Inflammatory macrophage (primary cell): ENCODE measurements around the gene XYLB.

ENCODE experiments used
- DNase-seq, 2 donors: peaks; one replicate each; pipeline ENCODE4 v3.0.0-alpha.2; 2020 to 2022

The XYLB gene

DNA sequence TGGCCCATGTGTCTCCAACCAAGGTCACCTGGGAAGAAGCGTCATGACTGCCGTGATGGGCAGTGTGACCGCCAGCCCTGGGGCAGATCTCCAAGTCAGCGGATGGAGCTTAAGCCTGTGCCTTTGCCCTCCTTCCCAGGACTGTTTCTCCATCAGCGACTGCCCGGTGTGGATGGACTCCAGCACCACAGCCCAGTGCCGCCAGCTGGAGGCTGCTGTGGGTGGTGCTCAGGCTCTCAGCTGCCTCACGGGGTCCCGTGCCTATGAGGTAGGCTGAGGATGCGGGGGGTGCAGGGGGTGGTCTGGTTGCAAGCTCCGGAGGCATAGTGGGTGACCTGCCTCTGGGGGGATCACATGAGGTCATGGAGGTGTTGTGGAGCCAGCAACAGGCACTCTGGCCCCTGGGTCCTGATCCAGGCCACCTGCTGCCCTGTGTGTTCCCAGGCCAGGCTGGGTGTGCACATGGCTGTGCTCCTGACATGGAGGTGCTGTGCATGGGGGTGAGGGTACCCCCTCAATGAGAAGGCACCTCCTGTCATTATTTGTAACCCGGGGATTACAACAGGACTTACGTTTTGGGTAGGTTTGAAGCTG lies 19.0 kb downstream of the XYLB start:
- no peak for DNase-seq

DNA sequence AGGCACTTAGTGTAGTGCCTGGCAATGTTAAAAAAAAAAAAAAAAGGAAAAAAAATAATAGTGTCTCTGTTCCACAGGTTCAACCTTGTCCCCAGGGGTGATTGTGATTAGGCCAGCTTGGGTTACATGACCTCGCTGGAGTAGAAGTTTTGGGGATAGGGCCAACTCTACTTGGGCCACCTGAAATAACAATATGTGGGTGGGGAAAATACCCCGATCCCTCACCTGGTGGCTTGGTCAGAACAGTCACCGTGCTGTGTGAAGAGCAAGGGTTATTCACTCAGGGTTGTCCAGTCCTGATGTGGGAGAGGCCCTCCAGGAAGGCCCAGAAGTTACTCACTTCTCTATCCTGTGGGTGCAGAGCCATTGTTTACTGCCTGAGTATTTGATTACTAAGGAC lies 19.5 kb downstream of the XYLB start:
- DNase-seq = no peak

DNA sequence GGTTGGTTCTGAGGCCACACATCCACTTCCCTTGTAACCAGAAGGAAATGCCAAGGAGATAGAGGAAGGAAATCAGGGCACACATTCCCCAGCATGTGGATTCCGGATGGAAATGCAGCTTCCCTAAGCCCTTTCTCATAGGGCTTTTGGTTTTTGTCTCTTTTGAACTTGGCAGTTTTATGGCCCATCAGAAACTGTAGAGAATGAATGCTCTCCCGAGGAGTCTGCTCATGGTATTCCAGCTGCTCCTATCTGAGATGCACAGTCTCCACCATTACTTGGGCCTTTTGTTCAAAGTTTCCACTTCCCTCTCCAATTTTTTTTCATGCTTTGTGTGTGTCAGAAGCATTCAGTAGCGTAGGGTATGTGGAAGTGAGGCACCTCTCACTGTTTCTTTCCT lies 21.2 kb downstream of the XYLB start:
- no peak for DNase-seq

- no peak for DNase-seq
These were observed 21.7 kb downstream of the XYLB start for GRCh38 chr3:38368238-38368637.

- no peak for DNase-seq
These were observed 22.6 kb downstream of the XYLB start for GRCh38 chr3:38369186-38369585.

DNA sequence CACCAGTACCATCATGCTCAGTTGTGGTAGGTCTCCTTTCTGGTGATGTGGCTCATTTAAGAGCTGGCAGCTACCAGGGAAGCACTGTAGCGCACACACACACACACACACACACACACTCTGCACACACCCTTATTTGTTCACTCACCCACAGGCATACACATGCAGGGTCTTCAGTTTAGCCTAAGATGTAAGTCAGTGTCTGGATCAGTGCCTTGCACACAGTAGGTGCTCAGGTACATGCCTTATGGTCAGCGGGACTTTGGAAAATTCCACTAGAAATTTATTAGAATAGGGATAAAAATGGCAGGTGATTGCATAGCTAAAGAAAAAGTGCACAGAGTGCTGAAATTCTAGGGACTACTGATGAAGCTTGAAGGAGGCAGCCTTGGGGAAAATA lies 23.6 kb downstream of the XYLB start:
- no peak for DNase-seq

DNA sequence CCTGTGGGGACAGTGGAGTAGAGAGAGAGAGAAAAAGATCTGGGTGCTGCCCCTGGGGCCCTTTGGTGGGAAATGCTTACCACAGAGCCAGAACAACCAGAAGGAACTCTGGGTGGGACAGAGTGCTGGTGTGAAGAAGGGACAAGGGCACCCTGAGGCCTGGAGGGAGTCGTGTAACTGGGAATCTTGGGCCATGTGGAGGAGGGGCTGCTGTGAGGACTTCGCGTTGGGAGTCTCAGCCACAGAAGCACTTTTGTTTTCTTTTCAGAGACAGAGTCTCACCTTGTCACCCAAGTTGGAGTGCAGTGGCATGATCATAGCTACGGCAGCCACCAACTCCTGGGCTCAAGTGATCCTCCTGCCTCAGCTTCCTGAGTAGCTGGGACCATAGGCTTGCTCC lies 24.3 kb downstream of the XYLB start:
- no peak for DNase-seq

- no peak for DNase-seq
These were observed 25.1 kb downstream of the XYLB start for GRCh38 chr3:38371541-38372213.

GRCh38 chr3:38372214-38372601 lies 25.6 kb downstream of the XYLB start:
- no peak for DNase-seq

GRCh38 chr3:38374221-38374620 lies 27.6 kb downstream of the XYLB start:
- no peak for DNase-seq

GRCh38 chr3:38375072-38375471 lies 28.5 kb downstream of the XYLB start:
- no peak for DNase-seq

DNA sequence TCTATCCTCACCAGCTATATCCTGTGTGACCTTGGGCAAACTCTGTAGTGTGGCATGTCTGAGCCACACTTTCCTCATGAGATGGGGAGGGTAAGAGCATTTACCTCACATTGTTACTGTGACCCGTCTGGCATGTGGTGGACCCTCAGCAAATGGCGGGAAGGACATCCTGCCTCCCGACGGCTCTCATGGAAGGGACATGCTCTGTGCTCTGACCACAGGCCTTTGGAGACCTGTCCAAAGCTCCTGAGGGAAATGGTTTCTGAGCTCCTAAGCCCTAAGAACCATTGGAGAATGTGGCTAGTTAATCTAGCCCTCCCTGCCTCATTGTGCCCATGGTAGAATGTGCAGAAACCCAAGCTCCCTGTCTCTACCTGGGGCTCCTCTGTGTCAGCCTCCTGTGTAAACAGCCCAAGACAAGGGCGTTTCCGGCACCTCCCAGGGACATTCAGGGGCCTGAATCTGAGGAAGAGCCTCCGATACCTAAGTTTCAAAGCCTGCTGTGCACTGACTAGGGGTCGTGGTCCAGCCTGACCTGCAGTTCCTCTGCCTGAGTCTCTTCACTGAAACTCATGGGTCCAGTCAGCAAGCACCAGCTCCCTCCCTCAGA lies 29.0 kb downstream of the XYLB start:
- DNase-seq = no peak

- DNase-seq = no peak
These were observed 29.7 kb downstream of the XYLB start for GRCh38 chr3:38376098-38376816.

- no peak for DNase-seq
These were observed 32.7 kb downstream of the XYLB start for GRCh38 chr3:38379201-38379770.

- DNase-seq = no peak
These were observed 36.0 kb downstream of the XYLB start for GRCh38 chr3:38382506-38383080.

DNA sequence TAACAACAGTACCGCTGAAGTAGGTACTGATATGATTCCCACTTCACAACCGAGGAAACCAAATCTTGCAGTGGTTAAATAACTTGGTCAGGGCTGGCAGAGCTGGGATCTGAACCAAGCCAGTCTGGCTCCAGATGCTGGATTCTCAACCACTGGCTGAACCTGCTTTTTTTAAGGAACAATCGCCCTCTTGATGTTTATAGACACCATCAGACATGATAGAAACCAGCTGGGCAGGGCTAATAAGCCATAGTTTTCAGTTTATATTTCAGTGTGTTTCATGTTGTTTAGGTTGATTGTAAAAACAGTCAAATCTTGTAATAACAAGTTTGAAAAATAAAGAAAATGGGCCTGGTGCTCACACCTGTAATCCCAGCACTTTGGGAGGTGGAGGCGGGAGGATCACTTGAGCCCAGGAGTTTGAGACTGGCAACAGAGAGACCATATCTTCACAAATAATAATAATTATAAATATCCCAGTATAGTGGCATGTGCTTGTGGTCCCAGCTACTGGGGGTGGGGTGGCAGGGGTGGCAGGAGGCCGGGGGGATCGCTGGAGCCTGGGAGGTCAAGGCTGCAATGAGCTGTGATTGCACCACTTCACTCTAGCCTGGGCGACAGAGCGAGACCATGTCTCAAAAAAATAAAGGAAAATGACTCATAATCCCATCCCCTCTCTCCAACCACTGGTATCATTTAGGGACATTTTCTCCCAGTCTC lies 36.7 kb downstream of the XYLB start:
- no peak for DNase-seq

DNA sequence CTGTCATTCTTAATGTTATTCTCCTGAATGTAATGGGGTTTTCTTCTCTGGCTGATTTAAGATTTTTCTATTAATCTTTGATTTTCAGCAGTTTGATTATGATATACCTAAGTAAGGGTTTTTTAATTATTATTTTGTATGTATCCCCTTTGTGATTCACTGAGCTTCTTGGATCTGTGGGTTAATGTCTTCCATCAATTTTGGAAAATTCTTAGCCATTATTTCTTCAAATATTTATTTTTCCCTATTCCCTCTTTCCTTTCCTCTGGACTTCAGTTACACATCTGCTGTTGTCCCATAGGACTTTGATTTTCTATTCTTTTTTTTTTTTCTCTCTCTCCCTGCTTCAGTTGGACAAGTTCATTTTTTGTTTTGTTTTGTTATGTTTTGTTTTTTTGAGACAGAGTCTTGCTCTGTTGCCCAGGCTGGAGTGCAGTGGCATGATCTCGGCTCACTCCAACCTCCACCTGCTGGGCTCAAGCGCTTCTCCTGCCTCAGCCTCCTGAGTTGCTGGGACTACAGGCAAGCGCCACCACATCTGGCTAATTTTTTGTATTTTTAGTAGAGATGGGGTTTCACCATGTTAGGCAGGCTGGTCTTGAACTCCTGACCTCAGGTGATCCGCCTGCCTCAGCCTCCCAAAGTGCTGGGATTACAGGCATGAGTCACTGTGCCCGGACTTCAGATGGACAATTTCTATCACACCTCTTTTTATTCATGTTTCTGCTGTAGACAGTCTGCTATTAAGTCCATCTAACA lies 40.6 kb downstream of the XYLB start:
- DNase-seq = no peak

- no peak for DNase-seq
These were observed 41.3 kb downstream of the XYLB start for GRCh38 chr3:38387862-38388261.

DNA sequence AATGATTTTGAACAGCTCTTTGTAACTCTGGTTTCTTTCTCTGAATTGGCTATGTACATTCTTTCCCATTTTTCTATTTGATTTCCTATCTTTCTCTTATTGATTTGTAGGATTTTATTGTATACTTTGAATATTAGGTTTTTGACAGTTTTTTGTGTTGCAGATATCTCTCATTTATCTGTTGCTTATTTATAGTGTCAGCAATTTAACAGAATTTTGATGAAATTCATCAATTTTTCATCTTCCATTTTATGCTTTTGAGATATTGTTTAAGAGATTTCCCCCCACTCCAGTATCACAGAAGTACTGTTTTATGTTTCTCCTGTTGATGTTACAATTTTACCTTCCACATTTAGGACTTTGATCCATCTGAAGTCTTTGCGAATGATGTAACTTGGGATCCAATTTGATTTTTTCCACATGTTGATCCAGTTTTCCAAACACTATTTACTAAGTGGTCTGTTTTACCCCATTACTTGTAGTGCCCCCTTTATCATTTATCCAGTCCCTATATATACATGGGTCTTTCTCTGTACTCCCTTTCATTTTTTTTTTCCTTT lies 46.1 kb downstream of the XYLB start:
- no peak for DNase-seq

DNA sequence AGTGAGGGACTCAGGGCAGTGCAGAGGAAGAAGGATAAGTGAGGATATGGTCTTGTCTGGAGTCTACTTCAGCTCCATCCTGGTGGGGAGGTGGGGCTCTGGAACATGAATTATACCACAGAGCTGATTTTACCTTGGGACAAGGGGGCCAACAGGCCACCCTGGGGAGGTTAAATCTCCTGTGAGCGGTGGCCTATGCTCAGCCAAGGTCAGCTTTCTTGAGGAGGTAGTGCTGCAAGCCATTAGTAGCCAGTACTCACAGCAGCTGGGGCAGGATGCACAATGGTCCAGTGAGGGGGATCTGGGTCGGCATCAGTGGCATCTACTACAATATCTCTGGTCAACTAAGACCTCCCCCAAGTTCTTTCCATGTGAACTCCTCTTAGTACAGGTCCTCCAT lies 49.7 kb downstream of the XYLB start:
- no peak for DNase-seq

DNA sequence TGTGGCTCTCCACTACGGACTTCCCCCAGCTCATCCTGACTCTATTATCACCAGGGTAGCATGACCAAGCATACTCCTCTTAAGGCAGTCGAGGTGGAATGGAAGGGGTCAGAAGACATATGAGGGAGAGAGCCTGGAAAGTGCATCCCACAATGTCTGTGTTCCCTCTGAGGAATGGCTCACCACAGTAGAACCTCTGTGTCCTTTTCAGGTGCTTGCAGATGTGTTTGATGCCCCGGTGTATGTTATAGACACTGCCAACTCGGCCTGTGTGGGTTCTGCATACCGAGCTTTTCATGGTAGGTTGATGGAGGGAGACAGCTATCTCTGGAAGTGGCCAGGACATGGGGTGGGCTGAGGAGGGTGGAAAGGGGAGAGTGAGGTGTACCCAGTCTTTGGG lies 50.3 kb downstream of the XYLB start:
- DNase-seq = no peak
